Stimulated activated CD8-positive, alpha-beta memory T cell treated with anti-CD3 and anti-CD28 coated beads, Interleukin-12 subunit alpha, Interleukin-12 subunit beta, amount 100 ng/mL, for 4 hours (primary cell): ENCODE results near the gene CHKA.
A peak's percentile ranks its signal among the peaks of the same experiment; 100 is the strongest.

Experiments used
- DNase-seq: peaks from one replicate; pipeline ENCODE4 v3.0.0-alpha.2; 2020; ENCODE audit warnings: low read depth

The CHKA gene

DNA sequence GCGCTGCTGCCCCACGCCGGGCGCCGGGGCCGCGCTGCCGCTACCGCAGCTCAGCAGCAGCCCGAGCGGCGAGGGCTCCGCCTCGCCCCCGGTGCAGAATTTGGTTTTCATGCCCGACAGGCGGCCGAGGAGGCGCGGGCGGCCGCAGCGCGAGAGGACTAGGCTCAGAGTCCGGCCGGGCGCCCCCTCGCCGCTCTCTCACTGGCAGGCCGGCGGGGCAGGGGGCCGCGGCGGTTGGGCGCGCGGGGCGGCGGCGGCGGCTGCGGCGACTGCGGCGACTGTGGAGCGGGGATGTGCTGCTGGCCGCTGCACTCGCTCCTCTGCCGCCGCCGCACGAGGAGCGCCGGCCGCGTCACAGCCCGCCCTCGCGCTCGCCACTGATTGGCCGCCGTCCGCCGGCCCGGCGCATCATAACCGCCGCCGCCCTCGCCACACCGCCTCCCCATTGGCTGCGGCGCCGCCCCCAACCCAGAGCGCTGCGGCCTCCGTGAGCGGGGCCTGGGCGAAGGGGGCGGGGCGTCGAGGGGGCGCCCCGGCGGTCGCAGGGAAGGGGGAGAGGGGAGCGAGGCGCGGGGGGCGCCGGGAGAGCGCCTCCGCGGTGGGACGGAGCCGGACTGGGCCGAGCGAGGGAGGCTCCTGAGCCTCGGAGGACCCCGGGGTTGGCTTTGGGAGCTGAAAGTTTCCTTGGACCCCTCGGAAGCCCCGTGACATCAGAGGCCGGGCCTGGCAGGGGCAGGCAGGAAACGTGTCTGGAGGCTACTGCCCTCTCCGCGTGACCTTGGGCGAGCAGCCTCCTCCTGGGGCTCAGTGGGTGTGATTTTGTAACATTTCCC lies at the start of gene CHKA:
TSS of gene CHKA (minus strand) at position 322 of the 833 bp plus-strand sequence. CDS start at position 111, 211 bp downstream.
- peak; percentile 87 for DNase-seq

DNA sequence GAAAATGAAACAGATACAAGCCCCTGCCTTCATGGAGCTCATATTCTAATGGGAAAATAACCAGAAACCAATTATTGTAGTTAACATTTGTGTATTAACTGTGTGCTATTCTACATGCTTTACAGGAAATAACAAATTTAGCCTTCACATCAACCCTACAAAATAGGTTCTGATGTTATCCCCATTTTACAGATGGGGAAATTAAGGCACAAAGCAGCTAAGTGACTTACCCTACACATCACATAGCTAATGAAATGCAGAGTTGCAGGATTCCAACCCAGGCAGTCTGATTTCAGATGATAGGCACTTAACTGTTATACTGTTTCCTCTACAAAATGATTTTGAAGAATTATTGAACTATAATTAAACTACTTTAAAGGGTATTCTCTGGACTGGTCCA lies 48.3 kb upstream of the CHKA start:
- no peak for DNase-seq

DNA sequence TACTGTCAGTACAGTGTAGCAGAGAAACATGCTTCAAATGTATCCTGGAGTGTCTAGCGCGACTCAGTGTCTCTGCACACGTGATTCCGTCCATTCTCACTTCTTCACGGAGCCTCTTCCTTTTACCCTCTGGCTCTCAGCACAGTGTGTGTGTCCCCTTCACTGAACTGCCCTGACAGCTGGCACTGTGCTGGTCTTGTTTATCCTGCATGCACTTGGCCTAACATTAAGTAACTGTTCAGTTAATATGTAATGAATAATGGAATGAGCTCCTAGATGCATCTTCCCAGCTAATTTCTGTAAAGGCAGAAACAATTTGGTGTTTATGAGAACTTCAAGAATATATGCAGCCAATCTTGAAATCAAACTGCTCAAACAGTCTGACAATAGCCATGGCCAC lies 47.5 kb upstream of the CHKA start:
- DNase-seq = no peak

DNA sequence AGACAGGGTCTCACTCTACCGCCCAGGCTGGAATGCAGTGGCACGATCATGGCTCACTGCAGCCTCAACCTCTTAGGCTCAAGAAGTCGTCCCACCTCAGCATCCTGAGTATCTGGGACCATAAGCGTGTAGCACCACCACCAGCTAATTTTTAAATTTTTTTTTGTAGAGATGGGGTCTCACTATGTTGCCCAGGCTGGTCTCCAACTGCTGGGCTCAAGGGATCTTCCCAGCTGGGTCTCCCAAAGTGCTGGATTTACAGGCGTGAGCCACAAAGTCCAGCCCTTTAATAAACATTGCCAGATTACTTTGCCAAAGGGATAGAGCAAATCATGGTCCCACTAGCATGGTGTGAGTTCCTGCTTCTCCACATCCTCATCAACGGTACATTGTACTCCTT lies 46.3 kb upstream of the CHKA start:
- DNase-seq = no peak

DNA sequence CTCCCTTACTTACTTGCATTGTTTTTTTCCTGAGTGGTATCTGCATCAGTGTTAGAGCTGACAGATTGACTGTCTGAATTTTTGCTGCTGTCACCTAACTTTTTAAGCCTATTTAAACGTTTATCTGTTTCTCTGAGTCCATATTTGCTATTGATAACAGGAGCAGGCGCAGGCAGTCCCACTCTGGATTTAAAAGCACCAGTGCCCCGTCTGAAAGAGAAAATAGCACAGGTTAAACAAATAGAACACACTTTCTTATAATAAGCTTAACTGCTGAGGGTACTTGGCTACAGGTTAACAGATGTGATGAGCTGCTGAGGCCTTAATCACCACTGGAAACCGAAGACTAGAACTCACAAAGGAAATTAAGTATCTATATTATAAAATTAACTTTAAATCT lies 45.8 kb upstream of the CHKA start:
- no peak for DNase-seq

DNA sequence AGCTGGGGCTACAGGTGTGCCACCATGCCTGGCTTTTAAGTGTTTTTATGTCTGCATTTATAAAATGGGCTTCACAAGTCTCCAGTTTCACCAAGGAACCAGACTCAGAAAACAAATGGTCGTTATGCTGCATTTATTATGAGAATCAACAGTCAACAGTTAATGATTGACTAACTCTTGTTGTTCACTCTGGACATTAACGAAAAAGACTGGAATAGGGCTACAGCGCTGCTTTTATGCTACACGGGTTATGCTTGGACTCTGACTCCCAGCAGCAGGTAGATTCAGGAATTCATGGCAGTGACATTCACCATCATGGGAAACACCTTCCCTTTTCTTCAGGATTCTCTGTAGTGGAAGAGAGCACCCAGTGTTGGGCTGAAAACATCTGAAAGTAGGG lies 44.4 kb upstream of the CHKA start:
- no peak for DNase-seq

DNA sequence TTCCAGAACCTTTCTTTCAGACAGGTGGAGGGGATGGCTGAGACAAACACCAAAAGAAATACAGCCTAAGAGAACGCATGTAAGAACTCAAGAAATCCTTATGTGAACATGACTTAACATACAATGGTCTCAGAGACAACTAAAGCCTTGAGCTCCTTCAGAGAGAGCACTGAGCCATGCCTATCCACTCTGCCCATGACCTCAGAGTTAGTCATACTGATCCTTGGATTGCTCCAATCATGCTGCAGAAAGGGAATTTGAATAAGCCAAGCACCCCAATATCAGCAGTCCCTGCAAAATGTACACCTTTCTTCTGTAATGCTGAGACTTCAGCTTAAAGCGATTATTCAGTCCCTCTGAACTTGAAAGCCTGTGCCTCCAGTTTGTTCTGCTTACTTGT lies 43.2 kb upstream of the CHKA start:
- no peak for DNase-seq

DNA sequence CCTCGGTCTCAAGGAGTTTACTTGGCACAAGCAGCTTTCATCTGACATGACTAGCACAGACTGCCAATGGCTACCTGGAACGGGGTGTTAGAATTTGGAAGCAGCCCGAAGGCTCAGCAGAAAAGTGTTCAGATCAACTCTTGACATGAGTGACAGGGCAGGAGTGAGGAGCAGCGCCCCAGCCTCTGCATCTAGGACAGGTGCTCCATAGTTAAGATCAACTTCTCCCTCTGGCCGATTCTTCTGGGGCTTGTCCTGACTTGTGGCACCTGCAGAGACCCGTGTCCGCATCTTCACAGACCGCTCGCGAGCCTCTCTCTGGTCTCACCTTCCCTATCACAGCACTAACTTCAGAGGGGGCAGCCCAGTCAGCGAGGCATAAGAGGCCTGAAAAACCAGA lies 42.5 kb upstream of the CHKA start:
- no peak for DNase-seq

DNA sequence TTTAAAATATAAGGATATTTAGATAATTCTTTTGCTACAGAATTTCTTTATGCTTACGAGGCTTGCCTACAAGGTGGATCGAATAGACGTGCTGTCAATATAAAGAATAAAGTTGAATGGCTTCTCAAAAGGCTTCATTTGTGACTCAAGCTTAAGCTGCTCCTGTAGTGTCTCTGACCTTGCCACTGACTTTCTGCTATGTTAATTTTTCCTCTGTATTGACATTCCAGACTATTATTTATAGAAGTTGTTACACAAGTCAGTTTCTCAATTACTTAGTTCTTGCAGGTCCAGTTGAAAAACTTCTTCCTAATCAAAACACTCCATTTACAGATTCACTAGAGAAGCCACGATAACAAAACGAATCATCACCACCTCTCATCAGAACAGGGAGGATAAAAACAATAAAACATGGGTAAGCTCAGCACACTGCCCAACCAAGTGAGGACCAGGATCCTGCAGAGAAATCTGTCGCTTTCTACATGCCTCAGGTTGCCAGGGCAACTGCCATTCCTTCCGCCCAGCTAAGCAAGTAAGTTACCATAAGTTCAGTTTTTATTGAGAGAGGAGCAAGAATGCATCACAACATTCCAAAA lies 39.0 kb upstream of the CHKA start:
- DNase-seq = no peak

DNA sequence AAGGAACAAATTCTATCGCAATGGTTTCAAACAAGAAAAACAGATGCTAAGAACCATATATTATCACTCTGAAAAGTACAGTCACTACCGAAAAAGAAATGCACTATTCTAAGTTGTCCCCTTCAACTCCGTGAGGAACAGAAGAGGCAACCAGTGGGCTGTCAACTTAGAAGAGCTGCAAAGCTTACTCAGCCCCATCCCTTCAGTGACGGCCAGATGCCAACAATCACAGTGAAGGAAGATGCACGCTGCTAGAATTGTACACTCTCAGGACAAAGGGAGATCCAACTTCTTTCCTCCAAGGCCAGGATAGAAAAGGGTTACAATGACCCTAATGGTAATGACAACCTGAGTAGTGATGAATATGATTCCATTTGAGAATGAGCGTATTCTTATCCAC lies 38.5 kb upstream of the CHKA start:
- no peak for DNase-seq

DNA sequence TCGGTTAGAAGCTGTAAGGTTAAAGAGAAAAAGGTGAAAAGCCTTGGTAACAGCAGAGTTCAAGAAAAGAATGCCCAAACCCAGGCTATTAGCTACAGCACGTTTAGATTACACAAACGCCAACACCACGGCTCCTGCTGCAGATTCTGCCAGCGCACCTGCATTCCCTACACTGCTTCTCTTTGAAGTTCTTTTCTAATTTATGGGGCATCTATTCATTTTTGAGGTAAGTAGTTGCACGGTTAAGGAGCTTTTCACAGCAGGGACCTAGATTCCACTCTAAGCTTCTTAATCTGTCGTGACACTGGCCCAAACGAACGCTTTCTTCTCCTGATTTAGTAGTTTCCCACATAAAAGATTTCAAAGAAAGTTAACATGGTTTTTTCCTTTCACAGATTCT lies 38.0 kb upstream of the CHKA start:
- DNase-seq = no peak

DNA sequence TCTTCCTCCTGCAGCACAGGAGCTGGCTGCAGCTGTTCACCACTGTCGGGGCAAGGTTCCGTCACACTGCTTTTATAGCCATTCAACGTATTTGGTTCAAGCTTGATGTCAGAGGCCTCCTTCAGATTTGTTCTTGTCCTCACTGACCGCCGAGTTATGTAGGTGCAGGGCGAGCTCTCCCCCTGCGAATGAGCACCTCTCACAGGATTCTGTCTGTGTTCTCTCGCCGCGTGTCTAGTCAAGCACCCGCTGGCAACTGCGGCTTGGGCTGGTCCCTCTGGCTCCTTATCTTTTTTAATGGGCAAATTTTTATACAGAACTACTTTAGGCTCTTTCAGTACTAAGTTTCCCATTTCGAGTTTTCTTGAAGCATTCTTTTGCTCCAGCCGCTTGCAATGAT lies 37.4 kb upstream of the CHKA start:
- DNase-seq = no peak

DNA sequence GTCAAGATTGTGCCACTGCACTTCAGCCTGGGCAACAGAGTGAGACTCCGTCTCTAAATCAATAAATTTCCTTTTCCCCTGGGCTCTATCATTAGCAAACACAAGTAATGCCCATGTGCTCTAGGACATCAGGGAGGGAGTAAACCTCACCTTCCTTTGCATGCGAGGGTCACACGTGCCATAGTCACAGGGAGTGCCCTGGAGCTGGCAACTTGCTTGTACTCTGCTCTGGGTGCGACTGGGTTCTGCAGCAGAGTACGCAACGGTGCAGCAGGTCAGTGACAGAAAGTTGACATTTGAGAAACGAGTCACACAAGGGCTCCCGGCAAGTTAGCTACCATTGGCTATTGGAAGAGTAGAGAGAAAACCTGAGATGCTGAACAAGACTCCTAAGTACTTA lies 32.6 kb upstream of the CHKA start:
- no peak for DNase-seq

DNA sequence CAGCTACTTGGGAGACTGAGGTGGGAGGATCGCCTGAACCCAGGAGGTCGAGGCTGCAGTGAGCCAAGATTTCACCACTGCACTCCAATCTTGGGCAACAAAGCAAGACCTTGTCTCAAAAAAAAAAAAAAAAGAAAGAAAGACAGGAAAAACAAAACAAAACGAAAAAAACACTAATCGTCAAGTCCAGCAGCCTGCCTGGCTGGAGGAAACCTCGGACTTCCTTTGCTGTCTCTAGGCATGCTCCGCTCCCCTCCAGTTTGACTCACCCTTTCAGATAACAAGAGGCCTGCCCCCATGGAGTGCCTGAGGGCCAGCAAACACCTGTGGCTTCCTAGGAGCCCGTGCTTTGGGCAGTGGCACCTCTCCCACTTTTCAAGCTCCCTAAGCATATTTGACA lies 28.8 kb upstream of the CHKA start:
- no peak for DNase-seq

DNA sequence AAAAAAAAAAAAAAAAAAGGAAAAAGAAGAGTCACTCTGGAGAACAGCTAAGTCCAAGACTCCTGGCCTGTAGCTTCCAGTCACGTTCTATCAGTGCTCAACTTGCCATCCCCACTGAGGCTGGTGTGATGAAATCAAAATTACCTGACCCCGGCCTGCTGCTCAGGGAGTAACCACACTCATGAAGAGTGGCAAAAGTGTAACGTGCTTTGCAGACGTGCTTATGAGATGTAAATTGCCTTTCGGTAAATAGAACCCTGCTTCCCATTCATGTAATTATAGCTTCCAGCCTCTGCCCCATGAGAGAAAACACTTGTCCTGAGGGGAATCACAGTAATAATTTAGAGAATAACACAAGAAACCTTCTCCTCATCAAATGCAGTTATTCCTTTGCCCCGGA lies 28.2 kb upstream of the CHKA start:
- no peak for DNase-seq

DNA sequence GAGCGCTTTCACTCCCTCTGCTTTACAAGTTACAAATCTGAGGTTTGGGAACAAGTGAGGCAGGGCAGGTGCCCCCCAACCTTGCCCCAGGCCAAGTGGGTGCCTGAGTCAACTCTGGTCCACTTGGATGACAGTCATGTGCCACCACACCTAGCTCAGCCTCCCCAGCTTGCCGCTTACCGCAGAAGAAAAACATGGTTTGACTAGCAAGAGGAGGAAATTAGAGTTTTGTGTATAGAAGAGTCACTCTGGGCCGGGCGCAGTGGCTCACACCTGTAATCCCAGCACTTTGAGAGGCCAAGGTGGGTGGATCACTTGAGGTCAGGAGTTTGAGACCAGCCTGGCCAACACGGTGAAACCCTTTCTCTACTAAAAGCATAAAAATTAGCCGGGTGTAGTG lies 27.7 kb upstream of the CHKA start:
- no peak for DNase-seq

DNA sequence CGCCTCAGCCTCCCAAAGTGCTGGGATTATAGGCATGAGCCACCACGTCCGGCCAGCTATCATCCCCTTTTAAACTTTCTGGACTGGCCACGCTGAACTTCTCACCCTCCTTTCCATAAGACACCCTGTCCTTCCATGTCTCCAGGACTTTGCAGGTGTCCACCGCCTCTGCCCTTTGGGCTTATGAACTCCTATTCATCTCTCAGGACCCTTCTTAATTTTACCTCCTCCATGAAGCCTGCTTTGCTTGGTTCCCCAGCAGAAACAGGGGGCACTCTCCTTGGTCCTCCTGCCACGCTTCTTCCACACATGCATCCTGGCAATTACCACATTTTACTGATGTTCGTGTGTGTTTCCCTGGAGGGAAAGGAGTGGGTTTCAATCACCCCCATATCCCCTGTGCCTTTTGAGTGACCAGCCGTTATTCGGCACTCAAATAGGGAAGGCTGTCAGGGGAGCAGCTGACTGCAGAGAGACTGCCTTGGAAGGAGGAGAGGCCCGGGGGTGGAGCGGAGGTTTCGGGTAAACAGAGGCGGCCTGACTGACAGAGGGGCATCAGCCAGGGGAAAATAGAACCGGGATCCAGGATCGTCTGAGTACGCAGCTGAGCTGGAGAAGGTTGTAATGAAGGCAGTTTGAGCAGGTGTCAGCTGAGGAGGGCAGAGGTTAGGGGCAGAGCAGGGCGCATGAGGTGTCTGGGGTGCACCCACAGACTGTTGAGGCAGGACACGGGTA lies 27.1 kb upstream of the CHKA start:
- DNase-seq = no peak

DNA sequence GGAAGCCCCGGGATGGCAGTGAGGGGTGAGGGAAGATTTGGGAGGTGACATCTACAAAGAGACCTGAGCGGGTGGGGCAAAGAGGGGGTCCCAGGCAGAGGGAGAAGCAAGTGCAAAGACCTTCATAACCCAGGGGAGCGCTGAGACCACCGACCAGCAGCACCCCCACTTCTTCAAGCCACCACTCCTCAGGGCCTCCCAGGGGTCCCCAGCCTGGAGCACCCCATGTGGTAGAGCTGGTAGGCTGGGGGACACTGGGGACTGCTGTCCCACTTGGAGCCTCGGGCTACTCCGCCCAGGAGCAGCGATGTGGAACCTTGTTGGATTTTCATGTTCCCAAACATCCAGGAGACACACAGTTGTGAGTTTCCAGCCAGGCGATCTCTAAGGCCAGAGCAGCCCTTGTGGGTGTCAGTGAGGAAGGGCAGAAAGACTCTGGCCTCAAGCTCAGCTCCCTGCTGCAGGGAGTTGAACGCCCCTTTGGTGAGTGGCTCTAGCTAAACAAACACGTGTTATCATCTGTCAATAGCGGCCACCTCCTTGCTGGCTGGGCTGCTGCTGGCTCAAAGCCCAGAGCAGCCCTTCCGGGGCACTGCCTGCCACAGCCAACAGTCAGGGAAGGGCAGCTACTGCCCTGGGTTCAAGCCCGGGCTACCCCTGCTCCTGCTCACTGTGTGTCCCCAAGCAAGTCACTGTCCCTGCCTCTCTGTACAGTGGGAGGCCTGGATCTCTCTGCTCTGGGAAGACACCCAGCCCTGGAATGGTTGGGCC lies 25.7 kb upstream of the CHKA start:
- no peak for DNase-seq

DNA sequence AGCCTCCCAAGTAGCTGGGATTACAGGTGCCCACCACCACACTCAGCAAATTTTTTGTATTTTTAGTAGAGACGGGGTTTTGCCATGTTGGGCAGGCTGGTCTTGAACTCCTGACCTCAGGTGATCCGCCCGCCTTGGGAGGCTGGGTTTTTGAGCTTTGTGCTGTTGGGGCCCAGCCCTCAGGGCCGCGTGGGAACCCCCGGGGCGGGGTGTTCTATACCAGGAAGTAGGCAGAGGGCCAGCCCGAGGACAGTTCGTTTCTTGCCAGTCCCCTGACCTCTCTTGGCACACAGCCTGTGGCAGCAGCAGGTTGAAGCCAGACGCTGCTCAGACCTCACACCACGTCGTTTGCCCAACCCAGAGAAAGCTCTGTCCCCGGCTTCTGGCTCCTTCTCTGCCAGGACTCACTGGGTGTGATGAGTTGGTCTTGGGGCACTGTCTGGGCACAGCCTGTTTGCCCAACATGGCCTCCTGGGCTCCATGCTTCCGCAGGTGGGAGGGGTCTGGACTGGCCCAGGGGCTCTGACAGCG lies 24.9 kb upstream of the CHKA start:
- no peak for DNase-seq

DNA sequence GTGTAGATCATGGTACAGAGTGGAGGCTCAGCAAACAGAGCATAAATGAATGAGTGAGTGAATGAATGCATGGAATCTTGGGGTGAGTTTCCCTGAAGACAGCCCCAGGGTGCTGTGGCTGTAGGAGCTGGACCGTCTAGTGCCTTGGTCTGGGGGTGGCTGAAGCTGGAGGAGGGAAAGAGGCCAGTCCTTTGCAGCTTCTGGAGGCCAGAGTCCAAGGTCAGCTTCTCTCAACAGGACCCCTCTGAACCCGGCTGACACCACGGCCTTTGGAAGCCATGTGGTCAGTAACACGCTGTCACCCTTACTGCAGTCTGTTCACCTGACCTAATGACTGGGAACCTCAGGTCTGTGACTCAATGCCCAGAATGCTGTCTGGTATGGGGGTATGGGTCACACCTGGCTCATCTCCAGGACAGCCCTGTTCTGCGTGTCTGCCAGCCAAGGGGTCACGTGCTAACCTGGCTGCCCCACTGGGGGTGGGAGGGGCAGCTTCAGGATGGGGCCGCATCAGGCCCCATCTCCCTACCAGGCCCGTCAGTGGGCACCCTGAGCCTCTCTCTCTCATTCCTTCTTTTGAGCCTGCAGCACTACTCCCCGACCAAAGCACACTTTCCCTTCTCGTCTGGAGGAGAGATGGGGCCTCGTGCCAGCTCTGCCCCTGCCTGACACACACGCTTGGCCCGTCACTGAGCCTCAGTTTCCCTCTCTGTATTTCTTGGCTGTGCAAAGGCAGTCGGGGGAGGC lies 24.1 kb upstream of the CHKA start:
- DNase-seq = no peak

DNA sequence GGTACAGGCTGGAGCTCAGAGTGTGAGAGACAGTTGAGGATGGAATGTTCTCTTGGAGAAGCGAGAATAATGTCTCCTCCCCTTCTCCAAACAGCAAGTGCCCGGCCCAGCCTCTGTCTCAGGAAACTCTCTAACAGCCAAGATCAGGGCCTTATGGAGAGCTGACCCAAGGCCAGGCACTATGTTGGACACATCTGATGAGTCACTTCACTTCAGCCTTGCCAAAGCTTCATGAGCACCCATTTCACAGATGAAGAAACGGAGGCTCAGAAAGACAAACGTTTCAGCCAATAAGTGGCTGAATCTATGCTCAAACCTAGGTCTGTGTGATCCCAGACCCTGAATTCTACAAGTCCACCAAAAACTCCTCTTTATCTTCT lies 22.1 kb upstream of the CHKA start:
- DNase-seq = no peak
